HepG2 (cell line): ENCODE measurements around the gene FAM131A. TPM values are rescaled to one million over a fixed set of nuclear protein-coding genes. Genes with fewer than 3 reads are reported as not detected.

ENCODE experiments used
- ATF4 ChIP-seq, 2 experiments: fragments of 450-650 bp in 1 of 2; sonication (generic) in 1 of 2; formaldehyde crosslinking; IDR thresholded peaks; 2 replicates each; pipeline versions ENCODE4 v1.5.0 to v1.8.0; 2020 to 2022; ENCODE audit warnings: mild to moderate bottlenecking in 1 of 2, missing genetic modification reagents in 1 of 2
- CCDC6 ChIP-seq: sonication (generic); formaldehyde crosslinking; IDR thresholded peaks from 2 replicates; pipeline ENCODE4 v1.8.1; 2022; ENCODE audit warnings: mild to moderate bottlenecking, missing genetic modification reagents, moderate library complexity
- FLYWCH1 ChIP-seq: sonication (generic); formaldehyde crosslinking; IDR thresholded peaks from 2 replicates; pipeline ENCODE4 v1.8.1; 2023; ENCODE audit warnings: mild to moderate bottlenecking, missing genetic modification reagents
- GATAD1 ChIP-seq: IDR thresholded peaks from 2 replicates; pipeline ENCODE4 v1.6.1; 2016; ENCODE audit warnings: missing genetic modification reagents, missing compliant biosample characterization
- GTF2F1 ChIP-seq: fragments of 150-350 bp; IDR thresholded peaks from 2 replicates; pipeline ENCODE4 v1.6.1; 2014; ENCODE audit warnings: low read length
- HDAC1 ChIP-seq: sonication (generic); formaldehyde crosslinking; IDR thresholded peaks from 2 replicates; pipeline ENCODE4 v1.5.1; 2020; ENCODE audit warnings: mild to moderate bottlenecking, missing genetic modification reagents
- HHEX ChIP-seq: IDR thresholded peaks from 2 replicates; pipeline ENCODE4 v1.6.1; 2016; ENCODE audit warnings: control low read depth
- JUN ChIP-seq: sonication (generic); formaldehyde crosslinking; IDR thresholded peaks from 2 replicates; pipeline ENCODE4 v1.4.0; 2020; ENCODE audit warnings: mild to moderate bottlenecking, missing genetic modification reagents
- KLF13 ChIP-seq: sonication (generic); formaldehyde crosslinking; IDR thresholded peaks from 2 replicates; pipeline ENCODE4 v1.4.0; 2020; ENCODE audit warnings: mild to moderate bottlenecking, missing genetic modification reagents
- LCORL ChIP-seq, 2 experiments: fragments of 450-650 bp in 1 of 2; sonication (generic) in 1 of 2; formaldehyde crosslinking in 1 of 2; IDR thresholded peaks; 2 replicates each; pipeline versions ENCODE4 v1.5.0 to v1.6.1; 2017 to 2020; ENCODE audit warnings: antibody characterized with exemption in 1 of 2, missing genetic modification reagents in 1 of 2
- MTF1 ChIP-seq: sonication (generic); formaldehyde crosslinking; IDR thresholded peaks from 2 replicates; pipeline ENCODE4 v1.5.0; 2020; ENCODE audit warnings: missing genetic modification reagents
- PPARG ChIP-seq: conservative IDR thresholded peaks from 2 replicates; pipeline ENCODE4 v1.6.1; 2016; ENCODE audit warnings: missing biosample characterization, missing genetic modification reagents
- RAD21 ChIP-seq: fragments of 450-650 bp; formaldehyde crosslinking; IDR thresholded peaks from 2 replicates; pipeline ENCODE4 v1.5.0; 2020; ENCODE audit warnings: mild to moderate bottlenecking
- SP4 ChIP-seq: sonication (generic); formaldehyde crosslinking; IDR thresholded peaks from 2 replicates; pipeline ENCODE4 v1.8.1; 2023; ENCODE audit warnings: mild to moderate bottlenecking, missing genetic modification reagents
- ZFAT ChIP-seq: sonication (generic); formaldehyde crosslinking; conservative IDR thresholded peaks from 2 replicates; pipeline ENCODE4 v1.8.1; 2023; ENCODE audit warnings: missing genetic modification reagents, inconsistent platforms
- ZNF136 ChIP-seq: sonication (generic); formaldehyde crosslinking; IDR thresholded peaks from 2 replicates; pipeline ENCODE4 v1.8.1; 2022; ENCODE audit warnings: low read depth, mild to moderate bottlenecking, moderate library complexity, missing genetic modification reagents
- ZNF546 ChIP-seq: sonication (generic); formaldehyde crosslinking; conservative IDR thresholded peaks from 2 replicates; pipeline ENCODE4 v1.8.1; 2023; ENCODE audit warnings: mild to moderate bottlenecking, missing genetic modification reagents
- ZNF562 ChIP-seq: sonication (generic); formaldehyde crosslinking; IDR thresholded peaks from 2 replicates; pipeline ENCODE4 v1.8.0; 2022; ENCODE audit warnings: missing genetic modification reagents, borderline replicate concordance
- ZNF615 ChIP-seq: sonication (generic); formaldehyde crosslinking; IDR thresholded peaks from 2 replicates; pipeline ENCODE4 v1.5.0; 2020; ENCODE audit warnings: mild to moderate bottlenecking, missing genetic modification reagents, borderline replicate concordance
- ZNF670 ChIP-seq: sonication (generic); formaldehyde crosslinking; IDR thresholded peaks from 2 replicates; pipeline ENCODE4 v1.8.0; 2022; ENCODE audit warnings: mild to moderate bottlenecking, missing genetic modification reagents, borderline replicate concordance
- ZNF776 ChIP-seq: sonication (generic); formaldehyde crosslinking; IDR thresholded peaks from 2 replicates; pipeline ENCODE4 v1.4.0; 2020; ENCODE audit warnings: mild to moderate bottlenecking, missing genetic modification reagents
- ZNF792 ChIP-seq: IDR thresholded peaks from 2 replicates; pipeline ENCODE4 v1.6.1; 2016
- ZSCAN25 ChIP-seq: sonication (generic); formaldehyde crosslinking; IDR thresholded peaks from 2 replicates; pipeline ENCODE4 v1.8.0; 2022; ENCODE audit warnings: mild to moderate bottlenecking, missing genetic modification reagents
- ZSCAN30 ChIP-seq: sonication (generic); formaldehyde crosslinking; IDR thresholded peaks from 2 replicates; pipeline ENCODE4 v1.5.0; 2020; ENCODE audit warnings: mild to moderate bottlenecking, missing genetic modification reagents
- polyA plus RNA-seq, 8 experiments: library from polyadenylated mRNA; depleted of rRNA in 3 of 8; stranded (reverse) in 7 of 8; unstranded in 1 of 8; fragments of >200 nt; fragmentation: Illumina TruSeq in 4 of 8; extraction: Trizol in 4 of 8; gene quantifications; 2 replicates each; pipeline versions ENCODE4 v1.2.1 to v1.2.3, GENCODE V29; 2011 to 2016; ENCODE audit warnings: low read depth in 4 of 8, missing spikeins in 1 of 8, mixed read lengths in 1 of 8; ENCODE audit not compliant: insufficient read depth in 1 of 8
- total RNA-seq, 5 experiments: library from RNA; depleted of rRNA; stranded (reverse); fragments of >200 nt; fragmentation: Illumina TruSeq; extraction: Trizol; gene quantifications; 2 replicates each; pipeline ENCODE4 v1.2.3, GENCODE V29; 2016; ENCODE audit warnings: low read depth in 1 of 5
- TF ChIP-seq, protein P1 (sequence below): sonication (generic); formaldehyde crosslinking; IDR thresholded peaks from 2 replicates; pipeline ENCODE4 v1.4.0; 2020; ENCODE audit warnings: missing genetic modification reagents, borderline replicate concordance
- TF ChIP-seq, protein P2 (sequence below): sonication (generic); formaldehyde crosslinking; IDR thresholded peaks from 2 replicates; pipeline ENCODE4 v1.8.1; 2023; ENCODE audit warnings: mild to moderate bottlenecking, missing genetic modification reagents, borderline replicate concordance

The FAM131A gene
- total and polyA plus RNA-seq, 2 of the 13 experiments (the other 11 are each of a cell fraction or from before 2014, with no cell fraction given), result 9.2 to 9.3 TPM

DNA sequence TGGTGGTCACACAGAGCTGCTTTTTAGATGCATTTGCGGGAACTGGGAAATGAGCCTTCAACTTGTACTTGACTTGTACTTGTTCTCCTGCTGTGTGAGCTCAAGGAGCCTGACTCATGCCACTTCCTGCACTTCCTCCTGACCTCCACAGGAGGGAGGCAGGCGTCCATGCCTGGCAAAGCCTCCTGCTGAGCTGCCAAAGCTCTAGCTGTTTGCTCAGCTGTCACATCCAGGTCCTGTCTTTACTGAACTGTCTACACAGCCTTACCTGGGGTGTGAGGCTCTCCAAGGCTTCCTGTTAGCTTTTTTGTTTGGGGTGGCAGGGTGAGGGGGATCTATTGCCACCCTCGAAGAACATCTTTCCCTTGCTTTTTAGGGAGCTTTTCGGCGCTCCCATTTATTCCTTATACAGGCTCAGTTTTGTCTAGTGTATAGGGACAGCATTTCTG is 34.2 kb downstream of the FAM131A start (continued):
- TF ChIP-seq, protein P1, sequence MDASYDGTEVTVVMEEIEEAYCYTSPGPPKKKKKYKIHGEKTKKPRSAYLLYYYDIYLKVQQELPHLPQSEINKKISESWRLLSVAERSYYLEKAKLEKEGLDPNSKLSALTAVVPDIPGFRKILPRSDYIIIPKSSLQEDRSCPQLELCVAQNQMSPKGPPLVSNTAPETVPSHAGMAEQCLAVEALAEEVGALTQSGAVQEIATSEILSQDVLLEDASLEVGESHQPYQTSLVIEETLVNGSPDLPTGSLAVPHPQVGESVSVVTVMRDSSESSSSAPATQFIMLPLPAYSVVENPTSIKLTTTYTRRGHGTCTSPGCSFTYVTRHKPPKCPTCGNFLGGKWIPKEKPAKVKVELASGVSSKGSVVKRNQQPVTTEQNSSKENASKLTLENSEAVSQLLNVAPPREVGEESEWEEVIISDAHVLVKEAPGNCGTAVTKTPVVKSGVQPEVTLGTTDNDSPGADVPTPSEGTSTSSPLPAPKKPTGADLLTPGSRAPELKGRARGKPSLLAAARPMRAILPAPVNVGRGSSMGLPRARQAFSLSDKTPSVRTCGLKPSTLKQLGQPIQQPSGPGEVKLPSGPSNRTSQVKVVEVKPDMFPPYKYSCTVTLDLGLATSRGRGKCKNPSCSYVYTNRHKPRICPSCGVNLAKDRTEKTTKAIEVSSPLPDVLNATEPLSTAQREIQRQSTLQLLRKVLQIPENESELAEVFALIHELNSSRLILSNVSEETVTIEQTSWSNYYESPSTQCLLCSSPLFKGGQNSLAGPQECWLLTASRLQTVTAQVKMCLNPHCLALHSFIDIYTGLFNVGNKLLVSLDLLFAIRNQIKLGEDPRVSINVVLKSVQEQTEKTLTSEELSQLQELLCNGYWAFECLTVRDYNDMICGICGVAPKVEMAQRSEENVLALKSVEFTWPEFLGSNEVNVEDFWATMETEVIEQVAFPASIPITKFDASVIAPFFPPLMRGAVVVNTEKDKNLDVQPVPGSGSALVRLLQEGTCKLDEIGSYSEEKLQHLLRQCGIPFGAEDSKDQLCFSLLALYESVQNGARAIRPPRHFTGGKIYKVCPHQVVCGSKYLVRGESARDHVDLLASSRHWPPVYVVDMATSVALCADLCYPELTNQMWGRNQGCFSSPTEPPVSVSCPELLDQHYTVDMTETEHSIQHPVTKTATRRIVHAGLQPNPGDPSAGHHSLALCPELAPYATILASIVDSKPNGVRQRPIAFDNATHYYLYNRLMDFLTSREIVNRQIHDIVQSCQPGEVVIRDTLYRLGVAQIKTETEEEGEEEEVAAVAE, result peak; percentile 20; the same call in 1 of the 2 replicates
- TF ChIP-seq RAD21 (CRISPR knock-in tag) (peak; percentile 98), FLYWCH1 (no peak), JUN (CRISPR knock-in tag) (no peak), GATAD1 (CRISPR knock-in tag) (no peak), ZNF792 (CRISPR knock-in tag) (0 out of 2 replicates have a peak, but pooled peaks have one; percentile 72), ZNF776 (CRISPR knock-in tag) (no peak), ZSCAN25 (CRISPR knock-in tag) (0 out of 2 replicates have a peak, but pooled peaks have one; percentile 42), ZSCAN30 (no peak), LCORL (IDR thresholded peaks at IDR 0.05) (no peak), LCORL (CRISPR knock-in tag; IDR thresholded peaks at IDR 0.05) (0 out of 2 replicates have a peak, but pooled peaks have one; percentile 20), ZNF670 (no peak), ZFAT (CRISPR knock-in tag) (no peak), SP4 (CRISPR knock-in tag) (no peak), HHEX (CRISPR knock-in tag) (no peak), GTF2F1 (no peak), MTF1 (no peak), PPARG (peak; percentile 48; the same call in 1 of the 2 replicates), ZNF615 (no peak), HDAC1 (CRISPR knock-in tag) (peak; percentile 67; the same call in 1 of the 2 replicates), CCDC6 (no peak), KLF13 (CRISPR knock-in tag) (0 out of 2 replicates have a peak, but pooled peaks have one; percentile 72), ZNF546 (no peak), ZNF136 (CRISPR knock-in tag) (no peak), ATF4 (CRISPR knock-in tag; IDR thresholded peaks at IDR 0.05) (no peak), ZNF562 (no peak)
- TF ChIP-seq, protein P2, sequence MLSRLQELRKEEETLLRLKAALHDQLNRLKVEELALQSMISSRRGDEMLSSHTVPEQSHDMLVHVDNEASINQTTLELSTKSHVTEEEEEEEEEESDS (CRISPR knock-in tag), result no peak
